Breast epithelium (tissue), 3 donors: ENCODE measurements around the gene FADS6.

ENCODE experiments used
- POLR2A ChIP-seq: fragments of 450-650 bp; IDR thresholded peaks from one replicate; pipeline ENCODE4 v1.6.1; 2016; ENCODE audit warnings: antibody characterized with exemption, mild to moderate bottlenecking, moderate library complexity
- POLR2AphosphoS5 ChIP-seq, 3 donors: sonication (generic); formaldehyde crosslinking; IDR thresholded peaks; one replicate each; pipeline ENCODE4 v1.6.1; 2017; ENCODE audit warnings: antibody characterized with exemption in 3 of 3
- TF ChIP-seq, protein P1 (sequence below), 3 donors: fragments of 450-650 bp; IDR thresholded peaks; one replicate each; pipeline ENCODE4 v1.5.1; 2016 to 2017; ENCODE audit warnings: antibody characterized with exemption in 3 of 3, mild to moderate bottlenecking in 3 of 3, moderate library complexity in 3 of 3

DNA sequence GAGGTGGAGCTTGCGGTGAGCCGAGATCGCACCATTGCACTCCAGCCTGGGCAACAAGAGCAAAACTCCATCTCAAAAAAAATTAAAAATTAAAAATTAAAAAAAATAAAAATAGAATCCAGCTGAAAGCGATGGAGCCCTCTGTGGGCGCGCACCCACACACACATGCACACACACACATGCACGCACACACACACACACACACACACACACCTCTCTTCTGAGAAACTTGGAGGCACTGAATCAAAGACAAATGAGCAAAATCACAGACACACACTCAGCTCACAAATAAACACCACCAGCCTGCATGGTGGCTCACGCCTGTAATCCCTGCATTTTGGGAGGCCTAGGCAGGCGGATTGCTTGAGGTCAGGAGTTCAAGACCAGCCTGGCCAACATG is 9.6 kb upstream of the FADS6 start:
- TF ChIP-seq, protein P1, sequence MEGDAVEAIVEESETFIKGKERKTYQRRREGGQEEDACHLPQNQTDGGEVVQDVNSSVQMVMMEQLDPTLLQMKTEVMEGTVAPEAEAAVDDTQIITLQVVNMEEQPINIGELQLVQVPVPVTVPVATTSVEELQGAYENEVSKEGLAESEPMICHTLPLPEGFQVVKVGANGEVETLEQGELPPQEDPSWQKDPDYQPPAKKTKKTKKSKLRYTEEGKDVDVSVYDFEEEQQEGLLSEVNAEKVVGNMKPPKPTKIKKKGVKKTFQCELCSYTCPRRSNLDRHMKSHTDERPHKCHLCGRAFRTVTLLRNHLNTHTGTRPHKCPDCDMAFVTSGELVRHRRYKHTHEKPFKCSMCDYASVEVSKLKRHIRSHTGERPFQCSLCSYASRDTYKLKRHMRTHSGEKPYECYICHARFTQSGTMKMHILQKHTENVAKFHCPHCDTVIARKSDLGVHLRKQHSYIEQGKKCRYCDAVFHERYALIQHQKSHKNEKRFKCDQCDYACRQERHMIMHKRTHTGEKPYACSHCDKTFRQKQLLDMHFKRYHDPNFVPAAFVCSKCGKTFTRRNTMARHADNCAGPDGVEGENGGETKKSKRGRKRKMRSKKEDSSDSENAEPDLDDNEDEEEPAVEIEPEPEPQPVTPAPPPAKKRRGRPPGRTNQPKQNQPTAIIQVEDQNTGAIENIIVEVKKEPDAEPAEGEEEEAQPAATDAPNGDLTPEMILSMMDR (IDR thresholded peaks at IDR 0.05) = no peak
- TF ChIP-seq POLR2A (no peak), POLR2AphosphoS5 (IDR thresholded peaks at IDR 0.05) (no peak)
